Spinal cord (tissue), 10 donors: ENCODE data around the gene SLC12A7. TPM values are rescaled to one million over a fixed set of nuclear protein-coding genes. Genes with fewer than 3 reads are reported as not detected.

ENCODE experiments used
- DNase-seq, 6 donors: peaks; one replicate each; pipeline versions ENCODE4 v3.0.0 to v3.0.0-alpha.2; 2013 to 2015; ENCODE audit warnings: low spot score in 6 of 6, low read depth in 4 of 6
- H3K27ac ChIP-seq: one replicate; pipeline ENCODE4 v1.5.1; 2013; ENCODE audit warnings: low read depth, low read length, control low read depth
- H3K27me3 ChIP-seq: one replicate; pipeline ENCODE4 v1.6.1; 2013; ENCODE audit warnings: low read length; ENCODE audit not compliant: control insufficient read depth, insufficient read depth
- H3K36me3 ChIP-seq: one replicate; pipeline ENCODE4 v1.6.1; 2013; ENCODE audit warnings: low read length; ENCODE audit not compliant: control insufficient read depth, insufficient read depth
- H3K4me1 ChIP-seq: one replicate; pipeline ENCODE4 v1.6.1; 2013; ENCODE audit warnings: low read length; ENCODE audit not compliant: control insufficient read depth, insufficient read depth
- H3K4me3 ChIP-seq: one replicate; pipeline ENCODE4 v1.5.1; 2013; ENCODE audit warnings: low read depth, low read length, control low read depth
- H3K9me3 ChIP-seq: one replicate; pipeline ENCODE4 v1.6.1; 2013; ENCODE audit warnings: low read length; ENCODE audit not compliant: control insufficient read depth, insufficient read depth
- WGBS: methylation state at CpG from one replicate; pipeline ENCODE4 v1.1.5; 2013; ENCODE audit warnings: missing lambda C conversion rate; ENCODE audit not compliant: insufficient coverage; 5-methylcytosine and 5-hydroxymethylcytosine counted together
- polyA plus RNA-seq, 2 donors: library from polyadenylated mRNA; unstranded; fragments of 120-200 nt; gene quantifications; one replicate each; pipeline ENCODE4 v1.2.1, GENCODE V29; 2013; ENCODE audit not compliant: insufficient read length in 2 of 2
- total RNA-seq, 2 donors: library from RNA; depleted of rRNA in 1 of 2; stranded (reverse); fragments of 120-200 nt in 1 of 2; fragments of >200 nt in 1 of 2; gene quantifications; one replicate each; pipeline versions ENCODE4 v1.2.3 to v1.2.4, GENCODE V29; 2013 to 2014
- donor health status: healthy.

SLC12A7 gene
- total and polyA plus RNA-seq, 4 donors = 8.7 to 21.3 (median 16.4) TPM

DNA sequence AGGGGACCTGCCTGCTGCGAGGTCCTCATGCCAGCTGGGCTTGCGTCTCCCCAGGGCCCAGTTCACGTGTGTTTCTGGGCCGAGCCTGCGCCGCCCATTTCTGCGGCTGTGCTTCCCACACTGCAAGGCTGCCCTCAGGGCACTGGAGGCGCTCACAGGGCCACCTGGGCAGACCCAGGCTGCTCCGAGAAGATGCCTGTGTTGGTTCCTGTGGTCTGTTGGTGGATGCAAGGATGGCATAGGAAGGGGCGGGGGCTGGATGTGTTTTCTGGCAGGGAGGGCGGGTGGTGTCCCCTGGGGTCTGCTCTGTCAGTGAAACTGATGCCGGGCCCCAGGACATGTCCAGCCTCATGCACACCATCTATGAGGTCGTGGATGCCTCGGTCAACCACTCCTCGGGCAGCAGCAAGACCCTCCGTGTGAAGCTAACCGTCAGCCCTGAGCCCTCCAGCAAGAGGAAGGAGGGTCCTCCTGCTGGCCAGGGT lies 77.4 kb downstream of the SLC12A7 start:
- Histone ChIP-seq H3K27ac (no peak overlapping the region), H3K4me3 (no peak overlapping the region), H3K4me1 (peaks cover 22% of the 10 kb centered on the region), H3K9me3 (no peaks in the 10 kb centered on the region), H3K36me3 (peaks cover 55% of the 10 kb centered on the region), H3K27me3 (no peaks in the 10 kb centered on the region)
- WGBS = 94% methylated on average over 16 of the region's 17 CpGs
- no peak for DNase-seq

DNA sequence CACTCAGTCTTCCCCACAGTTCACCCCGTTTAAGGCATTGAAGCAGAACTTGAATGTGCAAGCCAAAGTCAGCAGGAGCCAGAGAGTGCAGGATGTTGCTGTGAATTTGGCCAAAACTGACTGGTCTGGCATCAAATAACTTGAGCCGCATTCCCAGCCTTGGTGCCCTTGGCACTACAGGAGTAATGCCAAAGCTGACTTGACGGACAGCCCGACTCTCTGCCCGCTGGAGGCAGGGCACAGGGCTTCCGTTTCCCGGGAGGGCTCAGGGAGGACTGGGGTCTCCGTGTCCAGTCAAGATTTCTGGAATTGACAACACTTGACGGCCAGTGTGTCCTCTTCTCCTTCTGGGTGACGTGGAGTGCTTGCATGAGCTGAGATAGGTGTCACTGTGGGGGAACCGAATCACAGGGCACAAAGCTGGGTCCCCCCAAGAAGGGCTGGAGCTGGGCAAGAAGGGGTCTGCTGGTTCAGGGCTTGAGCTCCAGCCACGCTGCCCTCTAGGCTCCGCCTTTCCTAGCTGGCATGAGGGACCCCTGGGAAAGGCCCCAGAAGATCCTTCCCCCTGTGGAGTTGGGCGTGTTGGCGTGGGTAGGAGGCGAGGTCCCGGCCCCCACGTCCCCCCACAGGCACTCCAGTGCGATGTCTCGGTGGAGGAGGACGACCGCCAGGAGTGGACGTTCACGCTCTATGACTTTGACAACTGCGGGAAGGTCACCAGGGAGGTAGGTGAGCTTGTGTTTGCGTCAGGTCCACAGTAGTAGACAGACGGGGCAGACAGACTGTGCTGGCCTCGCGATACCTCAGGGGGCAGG lies 78.0 kb downstream of the SLC12A7 start:
- Histone ChIP-seq H3K4me3 (no peak overlapping the region), H3K9me3 (no peaks in the 10 kb centered on the region), H3K4me1 (peaks cover 22% of the 10 kb centered on the region), H3K27me3 (no peaks in the 10 kb centered on the region), H3K27ac (no peak overlapping the region), H3K36me3 (peaks cover 56% of the 10 kb centered on the region)
- 84% methylated on average over 27 of the region's 29 CpGs for WGBS
- peak in 1 of 6 donors; percentile 40 for DNase-seq

DNA sequence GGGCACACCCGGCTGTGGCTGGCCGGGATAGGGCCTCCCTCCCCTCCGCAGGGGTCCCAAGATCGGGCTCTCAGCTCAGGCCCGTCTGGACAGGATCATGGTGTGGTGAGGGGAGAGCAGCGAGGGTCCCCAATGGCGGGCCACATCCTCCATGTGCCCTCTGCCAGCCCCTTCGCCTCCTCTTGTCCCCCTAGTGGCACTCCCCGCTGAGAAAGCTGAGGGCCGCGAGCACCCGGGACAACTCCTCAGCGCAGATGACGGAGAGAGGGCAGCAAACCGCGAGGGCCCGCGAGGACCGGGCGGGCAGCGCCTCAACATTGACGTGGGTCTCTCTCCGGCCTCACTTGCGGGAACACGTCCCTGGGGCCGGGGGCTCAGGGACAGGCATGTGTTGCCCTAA lies 78.7 kb downstream of the SLC12A7 start:
- Histone ChIP-seq H3K36me3 (peaks cover 50% of the 10 kb centered on the region), H3K27me3 (no peaks in the 10 kb centered on the region), H3K4me1 (peaks cover 26% of the 10 kb centered on the region), H3K4me3 (no peak overlapping the region), H3K9me3 (no peaks in the 10 kb centered on the region), H3K27ac (no peak overlapping the region)
- no peak for DNase-seq
- WGBS = 90% methylated on average over 22 of the region's 26 CpGs

- H3K9me3 ChIP-seq = no peaks in the 10 kb centered on the region
- no peak for DNase-seq
- no peaks in the 10 kb centered on the region for H3K27me3 ChIP-seq
- H3K4me3 ChIP-seq = no peak overlapping the region
- H3K4me1 ChIP-seq = peaks cover 28% of the 10 kb centered on the region
- 93% methylated on average over 14 of the region's 14 CpGs for WGBS
- H3K27ac ChIP-seq = no peak overlapping the region
- peaks cover 47% of the 10 kb centered on the region for H3K36me3 ChIP-seq
These were observed 79.3 kb downstream of the SLC12A7 start for GRCh38 chr5:1032551-1033027.

GRCh38 chr5:1032011-1032410 lies 79.9 kb downstream of the SLC12A7 start:
- DNase-seq = no peak
- WGBS = 79% methylated on average over 16 of the region's 16 CpGs
- H3K4me3 ChIP-seq = no peak overlapping the region
- H3K4me1 ChIP-seq = peaks cover 30% of the 10 kb centered on the region
- no peak overlapping the region for H3K27ac ChIP-seq
- H3K27me3 ChIP-seq = no peaks in the 10 kb centered on the region
- no peaks in the 10 kb centered on the region for H3K9me3 ChIP-seq
- H3K36me3 ChIP-seq = peaks cover 42% of the 10 kb centered on the region

DNA sequence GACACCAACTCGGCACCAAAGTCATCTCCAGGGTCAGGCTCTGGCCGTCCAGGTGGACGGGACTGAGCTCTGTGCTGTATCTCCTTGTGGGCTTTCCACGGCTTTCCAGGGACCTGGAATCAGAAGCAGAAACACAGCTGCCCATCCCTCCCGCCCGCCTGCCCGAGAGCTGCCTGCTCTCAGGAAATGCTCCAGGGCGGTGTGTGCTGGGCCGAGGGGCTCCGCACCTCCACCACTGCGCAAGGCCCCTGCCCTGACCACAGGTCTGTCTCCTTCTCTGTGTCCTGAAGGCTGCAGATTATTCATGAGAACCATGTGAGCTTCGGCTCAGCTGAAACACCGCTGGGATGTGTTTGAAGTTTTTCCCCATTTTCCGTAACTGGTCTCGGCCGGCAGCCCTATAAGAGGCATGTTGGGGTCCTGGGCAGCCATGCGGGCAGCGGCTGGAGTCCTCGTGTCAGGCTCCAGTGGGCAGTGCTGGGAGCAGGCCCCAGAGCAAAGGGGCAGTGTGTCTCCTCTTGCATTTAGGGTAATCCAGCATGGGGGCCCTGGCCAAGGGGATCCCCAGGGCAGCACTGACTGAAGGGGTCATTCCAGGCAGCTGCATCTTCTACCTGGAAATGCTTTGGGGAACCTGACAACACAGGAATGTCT lies 80.4 kb downstream of the SLC12A7 start:
- H3K4me1 ChIP-seq = peaks cover 30% of the 10 kb centered on the region
- H3K27ac ChIP-seq = no peak overlapping the region
- DNase-seq = no peak
- H3K4me3 ChIP-seq = no peak overlapping the region
- peaks cover 39% of the 10 kb centered on the region for H3K36me3 ChIP-seq
- WGBS = 87% methylated on average over 19 of the region's 19 CpGs
- H3K27me3 ChIP-seq = no peaks in the 10 kb centered on the region
- H3K9me3 ChIP-seq = no peaks in the 10 kb centered on the region

- Histone ChIP-seq H3K36me3 (peaks cover 36% of the 10 kb centered on the region), H3K4me3 (no peak overlapping the region), H3K4me1 (peaks cover 30% of the 10 kb centered on the region), H3K9me3 (no peaks in the 10 kb centered on the region), H3K27ac (no peak overlapping the region), H3K27me3 (no peaks in the 10 kb centered on the region)
- DNase-seq = no peak
- 57% methylated on average over 9 of the region's 10 CpGs for WGBS
These were observed 81.0 kb downstream of the SLC12A7 start for GRCh38 chr5:1030801-1031271.

DNA sequence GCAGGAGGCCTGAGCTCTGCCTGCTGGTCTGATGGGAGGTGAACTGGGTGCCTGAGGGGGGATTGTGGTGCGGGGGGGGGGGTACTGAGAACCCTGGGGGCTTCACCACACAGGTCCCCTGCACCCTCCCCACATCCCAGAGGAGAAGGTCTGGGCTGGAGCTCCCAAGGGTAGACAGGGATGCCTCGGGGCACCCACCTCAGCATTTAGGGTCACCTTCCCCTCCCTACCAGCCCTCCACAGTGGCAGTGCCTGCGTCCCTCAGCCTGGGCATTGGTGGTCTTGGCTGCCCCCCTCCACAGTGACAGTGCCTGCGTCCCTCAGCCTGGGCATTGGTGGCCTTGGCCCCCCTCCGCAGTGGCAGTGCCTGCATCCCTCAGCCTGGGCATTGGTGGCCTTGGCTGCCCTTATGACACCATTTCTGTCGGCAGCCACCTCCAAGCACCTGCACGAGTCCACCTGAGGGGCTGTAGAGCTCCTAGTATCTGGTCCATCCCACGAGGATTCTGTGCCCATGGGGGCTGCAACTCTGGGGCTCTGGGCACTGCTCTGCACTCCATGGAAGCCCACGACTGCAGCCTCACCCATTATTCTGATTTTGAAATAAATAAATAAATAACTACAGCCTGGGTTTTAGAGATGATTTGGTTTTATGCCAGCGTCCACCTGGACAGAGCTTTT lies 81.8 kb downstream of the SLC12A7 start:
- 85% methylated on average over 8 of the region's 10 CpGs for WGBS
- no peak for DNase-seq
- Histone ChIP-seq H3K9me3 (no peaks in the 10 kb centered on the region), H3K4me1 (peaks cover 30% of the 10 kb centered on the region), H3K36me3 (peaks cover 29% of the 10 kb centered on the region), H3K27me3 (no peaks in the 10 kb centered on the region), H3K27ac (no peak overlapping the region), H3K4me3 (no peak overlapping the region)

DNA sequence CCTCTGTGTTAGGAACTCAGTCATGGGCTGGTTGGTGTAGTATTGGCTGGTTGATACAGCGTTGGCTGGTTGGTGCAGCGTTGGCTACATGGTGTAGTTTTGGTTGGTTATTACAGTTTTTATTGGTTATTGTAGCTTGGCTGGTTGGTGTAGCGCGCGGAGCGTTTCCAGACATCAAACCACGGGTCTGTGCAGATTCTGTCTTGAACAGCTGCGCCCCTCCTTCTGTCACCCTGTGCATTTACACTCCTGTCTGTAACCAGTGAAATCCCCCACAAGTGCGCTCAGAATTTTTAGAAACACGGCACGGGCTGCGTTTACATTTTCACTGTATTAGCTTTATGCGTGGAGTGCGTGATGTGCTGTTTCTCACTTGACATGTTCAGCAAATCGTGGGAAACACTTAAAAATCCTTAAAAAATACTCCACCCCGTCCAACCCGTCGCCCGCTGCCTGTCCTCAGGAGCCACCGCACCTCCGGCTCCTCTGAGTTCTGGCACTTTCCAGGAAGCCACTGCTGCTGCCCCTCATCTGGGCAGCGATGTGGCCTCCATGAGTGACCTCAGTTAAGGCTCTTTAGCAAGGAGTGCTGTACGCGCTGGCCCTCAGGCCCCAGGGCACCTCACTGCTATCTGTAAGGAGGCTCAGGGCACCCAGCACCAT lies 82.5 kb downstream of the SLC12A7 start:
- 88% methylated on average over 20 of the region's 24 CpGs for WGBS

More for the DNA sequence above, 82.5 kb downstream of the SLC12A7 start:
- peak in 2 of 6 donors; percentile 52 to 53 for DNase-seq
- peaks cover 24% of the 10 kb centered on the region for H3K36me3 ChIP-seq
- peaks cover 30% of the 10 kb centered on the region for H3K4me1 ChIP-seq
- H3K4me3 ChIP-seq = no peak overlapping the region
- H3K9me3 ChIP-seq = no peaks in the 10 kb centered on the region
- H3K27me3 ChIP-seq = no peaks in the 10 kb centered on the region
- H3K27ac ChIP-seq = no peak overlapping the region
